T-helper 2 cell (primary cell): ENCODE results near the gene TRAIP.

ENCODE experiments used
- DNase-seq, 5 experiments: peaks; one replicate each; pipeline versions ENCODE4 v3.0.0 to v3.0.0-alpha.2; 2012 to 2022

TRAIP gene

GRCh38 chr3:49813497-49814174 is 42.7 kb downstream of the TRAIP start, which contains the start of gene UBA7:
Gene UBA7 (minus strand): TSS chr3:49813953. CDS start chr3:49813787, 166 bp downstream.
- DNase-seq = peak in 2 of 5 experiments; percentile 23 to 71

- DNase-seq = peak in 1 of 5 experiments; percentile 14
Observed at GRCh38 chr3:49812916-49813496, 43.4 kb downstream of the TRAIP start.

- no peak for DNase-seq
Observed at GRCh38 chr3:49807431-49808114, 48.8 kb downstream of the TRAIP start.

- no peak for DNase-seq
Observed at GRCh38 chr3:49806850-49807249, 49.5 kb downstream of the TRAIP start.

GRCh38 chr3:49805897-49806701 is 50.3 kb downstream of the TRAIP start:
- no peak for DNase-seq

GRCh38 chr3:49805367-49805782 is 51.0 kb downstream of the TRAIP start:
- DNase-seq = no peak

- no peak for DNase-seq
Observed at GRCh38 chr3:49804141-49805041, 52.0 kb downstream of the TRAIP start.

GRCh38 chr3:49803465-49804140 is 52.8 kb downstream of the TRAIP start:
- DNase-seq = peak in 4 of 5 experiments; percentile 22 to 54 (median 36)

GRCh38 chr3:49802719-49803464 is 53.5 kb downstream of the TRAIP start, which contains the start of gene INKA1:
Gene INKA1 (plus strand): TSS chr3:49803261. CDS start chr3:49803393, 132 bp downstream.
- DNase-seq = peak; percentile 72 to 86 (median 82)

- no peak for DNase-seq
Observed at GRCh38 chr3:49801160-49801559, 55.2 kb downstream of the TRAIP start.

GRCh38 chr3:49799761-49800160 is 56.6 kb downstream of the TRAIP start, which contains the start of gene CDHR4:
Gene CDHR4 (minus strand): TSS chr3:49799873. CDS start chr3:49799812, 61 bp downstream.
- no peak for DNase-seq

- no peak for DNase-seq
Observed at GRCh38 chr3:49799105-49799504, 57.3 kb downstream of the TRAIP start.

GRCh38 chr3:49794926-49795905 is 61.1 kb downstream of the TRAIP start:
- no peak for DNase-seq

- DNase-seq = no peak
Observed at GRCh38 chr3:49794431-49794830, 61.9 kb downstream of the TRAIP start.

- no peak for DNase-seq
Observed at GRCh38 chr3:49793486-49794085, 62.8 kb downstream of the TRAIP start.

GRCh38 chr3:49792371-49793150 is 63.8 kb downstream of the TRAIP start:
- no peak for DNase-seq

- DNase-seq = no peak
Observed at GRCh38 chr3:49791571-49791970, 64.8 kb downstream of the TRAIP start.
